ENCODE data around the gene CIB2. TPM values are rescaled to one million over a fixed set of nuclear protein-coding genes. Genes with fewer than 3 reads are reported as not detected.

CIB2 gene
- polyA plus RNA-seq, 1 donor (not counting 4 experiments of a cell fraction or from before 2014, with no cell fraction given): 4.1 TPM

DNA sequence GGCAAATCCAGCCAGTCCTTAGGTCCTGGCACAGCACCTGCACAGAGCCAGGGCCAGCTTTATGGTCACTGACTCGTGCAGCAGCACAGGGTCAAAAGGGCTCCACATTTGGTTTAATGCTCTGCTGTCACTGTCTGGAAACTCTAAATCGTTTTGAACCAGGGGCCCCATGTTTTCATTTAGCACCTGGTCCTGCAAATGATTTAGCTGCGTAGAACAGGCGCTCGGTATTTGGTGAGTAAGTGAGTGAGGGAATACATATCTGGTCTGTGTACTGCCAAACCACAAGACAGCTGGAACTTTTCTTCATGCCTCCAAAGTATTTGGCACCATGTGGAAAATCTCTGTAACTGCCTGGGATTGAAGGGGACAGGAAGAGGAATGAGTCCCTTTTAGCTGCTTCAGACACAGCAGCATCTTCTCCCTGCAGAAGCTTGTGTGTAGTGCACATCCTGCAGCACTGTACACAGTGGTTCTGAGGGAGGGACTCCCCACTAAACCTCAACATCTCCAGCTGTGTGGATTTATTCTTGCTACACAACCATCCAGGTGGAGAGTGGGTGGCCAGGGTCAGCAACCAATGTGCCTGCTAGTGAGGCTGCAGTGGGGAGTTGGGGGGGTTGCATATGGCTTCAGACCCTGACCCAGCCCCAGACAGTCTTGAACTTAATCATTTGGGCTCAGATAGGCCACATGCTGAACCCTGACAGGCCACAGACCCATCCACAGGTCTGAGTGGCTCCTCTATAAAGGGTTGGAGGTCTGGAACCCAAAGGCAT lies 37.8 kb downstream of the CIB2 start:
- no peak overlapping the region for H2AFZ ChIP-seq (ENCODE audit: control insufficient read depth, low read length)
- H3K9me3 ChIP-seq (ENCODE audit: control insufficient read depth, low read depth, low read length): no peaks in the 10 kb centered on the region
- no peaks in the 10 kb centered on the region for H3K79me2 ChIP-seq (ENCODE audit: control insufficient read depth, insufficient read depth, low read length)
- H4K20me1 ChIP-seq (ENCODE audit: control insufficient read depth, extremely low read depth, insufficient read depth, low read length): no peaks in the 10 kb centered on the region
- peaks cover 2% of the 10 kb centered on the region for H3K27me3 ChIP-seq (ENCODE audit: control insufficient read depth, extremely low read depth, insufficient read depth, low read length)
- dilution Hi-C loops (cut with MboI; ENCODE audit: extremely low pct_ligation_motif_present, low sequenced_read_pairs): no loop called here
- H3K4me3 ChIP-seq (ENCODE audit: control insufficient read depth in 2 of 3, extremely low read depth in 1 of 3, insufficient read depth in 2 of 3, low read depth in 1 of 3, low read length in 3 of 3): no peak overlapping the region
- H3K9me1 ChIP-seq (ENCODE audit: control insufficient read depth, extremely low read depth, insufficient read depth, low read length): no peaks in the 10 kb centered on the region
- H3K9ac ChIP-seq (ENCODE audit: control insufficient read depth, extremely low read depth, insufficient read depth, low read length): no peak overlapping the region
- no peaks in the 10 kb centered on the region for H3K4me1 ChIP-seq (ENCODE audit: control insufficient read depth, extremely low read depth, insufficient read depth, low read length)
- DNase-seq (ENCODE audit: low read depth, low spot score) (no peak), FAIRE-seq (no peak)
- no peaks in the 10 kb centered on the region for H3K36me3 ChIP-seq (ENCODE audit: control insufficient read depth in 2 of 2, extremely low read depth in 1 of 2, insufficient read depth in 2 of 2, low read length in 2 of 2)
- H3K27ac ChIP-seq (ENCODE audit: control insufficient read depth, insufficient read depth, low read length): no peak overlapping the region
- H3K4me2 ChIP-seq (ENCODE audit: control insufficient read depth, extremely low read depth, insufficient read depth, low read depth, low read length): no peak overlapping the region
- TF ChIP-seq, protein P1, sequence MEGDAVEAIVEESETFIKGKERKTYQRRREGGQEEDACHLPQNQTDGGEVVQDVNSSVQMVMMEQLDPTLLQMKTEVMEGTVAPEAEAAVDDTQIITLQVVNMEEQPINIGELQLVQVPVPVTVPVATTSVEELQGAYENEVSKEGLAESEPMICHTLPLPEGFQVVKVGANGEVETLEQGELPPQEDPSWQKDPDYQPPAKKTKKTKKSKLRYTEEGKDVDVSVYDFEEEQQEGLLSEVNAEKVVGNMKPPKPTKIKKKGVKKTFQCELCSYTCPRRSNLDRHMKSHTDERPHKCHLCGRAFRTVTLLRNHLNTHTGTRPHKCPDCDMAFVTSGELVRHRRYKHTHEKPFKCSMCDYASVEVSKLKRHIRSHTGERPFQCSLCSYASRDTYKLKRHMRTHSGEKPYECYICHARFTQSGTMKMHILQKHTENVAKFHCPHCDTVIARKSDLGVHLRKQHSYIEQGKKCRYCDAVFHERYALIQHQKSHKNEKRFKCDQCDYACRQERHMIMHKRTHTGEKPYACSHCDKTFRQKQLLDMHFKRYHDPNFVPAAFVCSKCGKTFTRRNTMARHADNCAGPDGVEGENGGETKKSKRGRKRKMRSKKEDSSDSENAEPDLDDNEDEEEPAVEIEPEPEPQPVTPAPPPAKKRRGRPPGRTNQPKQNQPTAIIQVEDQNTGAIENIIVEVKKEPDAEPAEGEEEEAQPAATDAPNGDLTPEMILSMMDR (optimal IDR thresholded peaks at IDR 0.05 in 1 of 3, IDR thresholded peaks at IDR 0.05 in 1 of 3, conservative IDR thresholded peaks at IDR 0.05 in 1 of 3; ENCODE audit: extremely low read depth in 1 of 3, insufficient read depth in 2 of 3, low read length in 3 of 3): no peak
- no peak for TF ChIP-seq EZH2 (IDR thresholded peaks at IDR 0.05; ENCODE audit: low read length)

DNA sequence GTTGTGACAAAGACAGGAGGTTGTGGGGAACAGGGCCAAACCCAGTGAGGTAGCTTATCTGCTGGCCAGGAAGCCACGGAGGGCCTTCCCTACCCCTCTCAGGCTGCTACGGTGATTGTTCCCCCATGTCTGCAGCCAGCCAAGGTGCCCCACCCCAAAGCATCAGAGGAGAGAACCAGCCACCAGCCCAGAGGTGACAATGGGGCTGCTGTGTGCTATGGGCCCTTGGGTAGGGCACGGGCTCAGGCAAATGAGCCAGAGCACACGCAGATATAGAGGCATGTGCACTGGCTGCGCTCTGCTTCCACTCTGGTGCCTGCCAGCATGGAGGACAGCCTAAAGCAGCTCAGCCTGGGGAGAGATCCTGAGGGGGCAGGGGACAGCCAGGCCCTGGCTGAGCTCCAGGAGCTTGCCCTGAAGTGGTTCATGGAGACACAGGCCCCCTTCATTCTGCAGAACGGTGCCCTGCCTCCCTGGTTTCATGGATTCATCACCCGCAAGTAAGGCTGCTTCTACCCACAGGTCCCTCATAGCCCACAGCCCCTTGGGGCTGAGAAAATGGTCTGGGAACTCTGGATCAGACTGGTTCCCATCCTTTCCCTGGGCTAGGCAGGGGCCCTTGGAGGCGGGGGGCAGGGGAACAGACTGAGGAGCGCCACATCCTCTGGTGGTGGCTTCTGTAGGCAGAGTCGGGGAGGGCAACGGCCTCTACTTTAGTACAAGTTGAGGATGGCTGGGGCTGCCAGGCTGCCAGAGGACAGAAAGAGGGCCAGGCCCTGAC lies 38.8 kb downstream of the CIB2 start, which contains the start of gene SH2D7:
Gene SH2D7 (plus strand): TSS at position 301 of the 781 bp plus-strand sequence. CDS start 24 bp downstream, at position 325.
- no peaks in the 10 kb centered on the region for H3K9me1 ChIP-seq (ENCODE audit: control insufficient read depth, extremely low read depth, insufficient read depth, low read length)
- no peaks in the 10 kb centered on the region for H3K79me2 ChIP-seq (ENCODE audit: control insufficient read depth, insufficient read depth, low read length)
- DNase-seq (ENCODE audit: low read depth, low spot score) (no peak), FAIRE-seq (no peak)
- dilution Hi-C loops (cut with MboI; ENCODE audit: extremely low pct_ligation_motif_present, low sequenced_read_pairs): no loop called here
- H3K9me3 ChIP-seq (ENCODE audit: control insufficient read depth, low read depth, low read length): no peaks in the 10 kb centered on the region
- H3K36me3 ChIP-seq (ENCODE audit: control insufficient read depth in 2 of 2, extremely low read depth in 1 of 2, insufficient read depth in 2 of 2, low read length in 2 of 2): no peaks in the 10 kb centered on the region
- no peak within 1 kb of the TSS for H2AFZ ChIP-seq (ENCODE audit: control insufficient read depth, low read length)
- no peak within 1 kb of the TSS for H3K4me3 ChIP-seq (ENCODE audit: control insufficient read depth in 2 of 3, extremely low read depth in 1 of 3, insufficient read depth in 2 of 3, low read depth in 1 of 3, low read length in 3 of 3)
- H4K20me1 ChIP-seq (ENCODE audit: control insufficient read depth, extremely low read depth, insufficient read depth, low read length): no peaks in the 10 kb centered on the region
- H3K4me2 ChIP-seq (ENCODE audit: control insufficient read depth, extremely low read depth, insufficient read depth, low read depth, low read length): no peak within 1 kb of the TSS
- TF ChIP-seq, protein P1 (optimal IDR thresholded peaks at IDR 0.05 in 1 of 3, IDR thresholded peaks at IDR 0.05 in 1 of 3, conservative IDR thresholded peaks at IDR 0.05 in 1 of 3; ENCODE audit: extremely low read depth in 1 of 3, insufficient read depth in 2 of 3, low read length in 3 of 3): no peak
- TF ChIP-seq EZH2 (IDR thresholded peaks at IDR 0.05; ENCODE audit: low read length): no peak
- H3K9ac ChIP-seq (ENCODE audit: control insufficient read depth, extremely low read depth, insufficient read depth, low read length): no peak within 1 kb of the TSS
- H3K27ac ChIP-seq (ENCODE audit: control insufficient read depth, insufficient read depth, low read length): no peak within 1 kb of the TSS
- H3K4me1 ChIP-seq (ENCODE audit: control insufficient read depth, extremely low read depth, insufficient read depth, low read length): no peaks in the 10 kb centered on the region
- peaks cover 2% of the 10 kb centered on the region for H3K27me3 ChIP-seq (ENCODE audit: control insufficient read depth, extremely low read depth, insufficient read depth, low read length)

Data from keratinocyte (primary cell).